Urinary bladder (tissue), 4 donors: ENCODE results near the gene NADSYN1. TPM values are rescaled to one million over a fixed set of nuclear protein-coding genes. Genes with fewer than 3 reads are reported as not detected.

Source experiments
- DNase-seq: peaks from one replicate; pipeline ENCODE4 v3.0.0-alpha.2; 2015; ENCODE audit errors: extremely low spot score
- H3K27ac ChIP-seq: one replicate; pipeline ENCODE4 v1.5.1; 2013; ENCODE audit warnings: low read depth, mild to moderate bottlenecking, moderate library complexity
- H3K36me3 ChIP-seq: one replicate; pipeline ENCODE4 v1.6.1; 2013; ENCODE audit warnings: mild to moderate bottlenecking, moderate library complexity; ENCODE audit not compliant: insufficient read depth
- H3K4me1 ChIP-seq: one replicate; pipeline ENCODE4 v1.6.1; 2013; ENCODE audit warnings: mild to moderate bottlenecking, moderate library complexity; ENCODE audit not compliant: insufficient read depth
- H3K4me3 ChIP-seq: one replicate; pipeline ENCODE4 v1.5.1; 2013; ENCODE audit warnings: low read depth, low read length
- WGBS: extraction: QIAGEN DNeasy Blood & Tissue Kit; methylation state at CpG from one replicate; pipeline ENCODE4 v1.1.7; 2013; 5-methylcytosine and 5-hydroxymethylcytosine counted together
- polyA plus RNA-seq: library from polyadenylated mRNA; stranded (reverse); fragments of 200-250 nt; gene quantifications from one replicate; pipeline ENCODE4 v1.2.3, GENCODE V29; 2013
- total RNA-seq: library from RNA; depleted of rRNA; stranded (reverse); fragments of >200 nt; gene quantifications from one replicate; pipeline ENCODE4 v1.2.3, GENCODE V29; 2014
- donor health status: healthy with polysubstance abuse.
- donor health status: healthy.

NADSYN1 gene
- total and polyA plus RNA-seq, 2 donors, result 47.8 to 59.3 TPM

DNA sequence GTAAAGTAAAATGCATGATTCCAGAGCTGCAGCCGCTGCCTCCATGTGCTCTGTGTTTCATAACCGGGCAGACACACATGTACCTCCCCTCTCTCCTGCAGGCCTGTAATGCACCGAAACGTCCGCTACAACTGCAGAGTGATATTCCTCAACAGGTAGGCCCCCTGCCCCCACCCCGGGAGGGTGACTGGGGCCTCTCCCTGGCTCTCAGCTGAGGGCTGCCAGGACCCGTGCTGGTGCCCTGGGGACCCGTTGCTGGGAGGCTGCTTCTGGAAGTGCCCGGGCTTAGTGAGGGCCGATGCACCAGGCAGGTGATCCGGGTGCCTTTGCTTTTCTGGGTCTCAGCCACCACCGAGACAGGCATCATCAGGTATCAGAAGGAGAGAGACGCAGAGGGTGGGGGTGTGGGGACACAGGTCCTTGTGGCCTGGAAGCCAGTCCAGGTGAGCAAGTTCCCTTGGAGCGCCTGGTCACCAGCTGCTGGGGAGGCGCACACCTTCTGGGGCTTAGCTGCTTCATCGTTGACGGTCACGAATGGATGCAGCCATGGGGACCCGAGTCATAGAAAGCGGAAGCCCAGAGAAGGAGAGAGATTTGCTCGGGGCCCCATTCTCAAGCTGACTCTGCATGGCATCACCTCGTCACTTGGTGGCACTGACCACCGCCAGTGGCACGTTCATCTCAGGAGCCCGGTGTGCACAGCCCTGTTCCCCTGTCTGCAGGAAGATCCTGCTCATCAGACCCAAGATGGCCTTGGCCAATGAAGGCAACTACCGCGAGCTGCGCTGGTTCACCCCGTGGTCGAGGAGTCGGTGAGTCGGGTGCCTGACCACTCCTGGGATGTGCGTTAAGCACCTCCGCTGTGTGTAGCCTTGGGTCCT lies 10.6 kb downstream of the NADSYN1 start:
- no peaks in the 10 kb centered on the region for H3K36me3 ChIP-seq
- no peak for DNase-seq
- WGBS, result 93% methylated on average over 34 of the region's 34 CpGs

DNA sequence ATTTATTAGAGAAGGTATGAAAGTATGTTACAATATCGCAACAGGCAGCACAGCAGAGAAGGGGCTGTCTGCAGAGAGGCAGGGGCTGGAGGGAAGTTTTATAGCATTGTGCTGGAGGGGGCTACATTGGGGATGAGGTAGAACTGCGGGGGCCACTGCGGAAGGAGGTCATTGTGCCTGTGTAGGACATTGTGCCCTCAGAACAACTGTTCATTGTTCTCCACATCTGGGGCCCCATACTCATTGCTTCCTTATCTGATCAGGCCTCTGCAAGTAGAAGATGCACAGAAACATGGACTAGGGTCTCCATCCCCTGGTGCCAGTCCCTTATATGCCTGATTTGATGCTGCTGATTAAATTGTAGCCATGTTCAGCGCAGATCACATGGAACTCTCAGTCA lies 12.1 kb downstream of the NADSYN1 start:
- Histone ChIP-seq H3K27ac (no peak overlapping the region), H3K4me3 (no peak overlapping the region), H3K36me3 (no peaks in the 10 kb centered on the region), H3K4me1 (no peaks in the 10 kb centered on the region)
- no peak for DNase-seq
- WGBS, result 98% methylated on average over 4 of the region's 4 CpGs

More for the DNA sequence above, 10.6 kb downstream of the NADSYN1 start:
- no peaks in the 10 kb centered on the region for H3K4me1 ChIP-seq
- H3K4me3 ChIP-seq, result no peak overlapping the region
- no peak overlapping the region for H3K27ac ChIP-seq

- no peak for DNase-seq
- Histone ChIP-seq H3K4me3 (no peak overlapping the region), H3K4me1 (no peaks in the 10 kb centered on the region), H3K36me3 (no peaks in the 10 kb centered on the region), H3K27ac (no peak overlapping the region)
- 89% methylated on average over 9 of the region's 9 CpGs for WGBS
Measured at GRCh38 chr11:71466358-71466757, 13.4 kb downstream of the NADSYN1 start.

DNA sequence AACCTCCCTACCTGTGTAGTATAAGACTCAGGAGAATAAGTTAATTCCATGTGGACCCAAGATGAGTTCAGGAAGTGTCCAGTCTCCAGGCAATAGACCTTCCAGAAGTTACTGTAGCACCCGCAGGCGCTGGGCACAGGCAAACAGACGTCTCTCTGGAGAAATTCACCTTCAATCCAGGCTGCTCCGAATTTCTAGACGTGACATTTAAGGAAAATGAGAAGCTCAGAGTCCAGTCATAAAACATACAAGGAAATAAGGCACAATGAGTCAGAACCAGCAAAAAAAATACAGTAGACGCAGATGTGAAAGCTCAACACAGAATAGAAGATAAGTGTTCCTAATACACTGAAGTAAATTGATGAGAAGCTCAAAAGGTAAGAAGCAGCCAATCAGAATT lies 14.2 kb downstream of the NADSYN1 start:
- Histone ChIP-seq H3K4me3 (no peak overlapping the region), H3K4me1 (no peaks in the 10 kb centered on the region), H3K27ac (no peak overlapping the region), H3K36me3 (no peaks in the 10 kb centered on the region)
- 94% methylated on average over 6 of the region's 6 CpGs for WGBS
- no peak for DNase-seq

DNA sequence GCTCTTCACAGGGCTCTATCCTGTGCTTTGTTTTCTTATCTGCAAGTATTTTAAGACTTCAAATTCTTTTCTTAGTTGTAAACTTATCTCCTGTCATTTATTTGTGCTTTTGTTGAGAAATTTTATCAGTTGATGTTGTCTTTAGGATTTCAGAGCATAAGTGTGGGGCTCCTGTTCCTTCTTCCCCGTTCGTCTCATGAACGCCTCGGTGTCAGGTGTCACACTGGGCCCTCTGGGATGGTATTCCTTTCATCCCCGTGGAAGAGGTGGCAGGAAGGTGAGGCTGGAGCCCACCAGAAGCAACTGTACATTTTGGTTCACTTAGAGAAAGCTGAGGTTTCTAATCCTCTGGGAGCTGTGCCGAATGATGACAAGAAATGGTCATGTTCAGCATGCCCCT lies 17.9 kb downstream of the NADSYN1 start:
- H3K4me3 ChIP-seq, result no peak overlapping the region
- no peak overlapping the region for H3K27ac ChIP-seq
- 52% methylated on average over 6 of the region's 6 CpGs for WGBS
- H3K36me3 ChIP-seq, result peaks cover 4% of the 10 kb centered on the region
- no peaks in the 10 kb centered on the region for H3K4me1 ChIP-seq
- DNase-seq, result no peak

DNA sequence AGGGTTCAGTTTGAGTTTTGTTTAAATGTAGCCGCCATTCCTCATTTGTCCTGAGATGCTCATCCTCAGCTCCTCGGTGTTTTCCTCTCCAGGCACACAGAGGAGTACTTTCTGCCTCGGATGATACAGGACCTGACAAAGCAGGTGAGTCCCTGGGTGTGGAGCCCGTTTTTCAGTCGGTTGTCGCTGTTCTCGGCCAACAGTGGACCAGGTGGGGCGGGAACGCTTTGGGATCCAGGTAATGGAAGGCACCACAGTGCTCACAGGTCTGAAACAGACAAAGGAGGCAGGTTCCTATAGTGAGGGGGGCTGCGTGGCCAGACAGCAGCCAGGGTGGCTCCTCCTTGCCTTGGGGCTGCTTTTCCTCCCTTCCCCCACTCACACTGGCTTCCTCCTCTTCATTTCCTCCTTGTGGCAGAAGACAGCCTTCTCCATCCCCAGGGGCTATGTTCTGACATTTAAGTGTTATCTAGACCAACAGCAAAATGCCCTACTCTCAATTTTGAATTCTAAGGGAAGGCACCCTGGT lies 19.4 kb downstream of the NADSYN1 start:
- no peaks in the 10 kb centered on the region for H3K4me1 ChIP-seq
- no peak overlapping the region for H3K27ac ChIP-seq
- no peak for DNase-seq
- H3K4me3 ChIP-seq, result no peak overlapping the region
- peaks cover 8% of the 10 kb centered on the region for H3K36me3 ChIP-seq
- 92% methylated on average over 10 of the region's 10 CpGs for WGBS

- WGBS, result 93% methylated on average over 33 of the region's 33 CpGs
- Histone ChIP-seq H3K27ac (no peak overlapping the region), H3K4me3 (no peak overlapping the region), H3K4me1 (no peaks in the 10 kb centered on the region), H3K36me3 (peaks cover 11% of the 10 kb centered on the region)
- DNase-seq, result no peak
Measured at GRCh38 chr11:71472941-71473792, 20.2 kb downstream of the NADSYN1 start.

- 98% methylated on average over 14 of the region's 14 CpGs for WGBS
- Histone ChIP-seq H3K36me3 (peaks cover 14% of the 10 kb centered on the region), H3K4me3 (no peak overlapping the region), H3K27ac (no peak overlapping the region), H3K4me1 (no peaks in the 10 kb centered on the region)
- DNase-seq, result no peak
Measured at GRCh38 chr11:71473793-71474080, 20.7 kb downstream of the NADSYN1 start.

- Histone ChIP-seq H3K4me3 (no peak overlapping the region), H3K27ac (no peak overlapping the region), H3K4me1 (no peaks in the 10 kb centered on the region), H3K36me3 (peaks cover 14% of the 10 kb centered on the region)
- WGBS, result 94% methylated on average over 27 of the region's 27 CpGs
- no peak for DNase-seq
Measured at GRCh38 chr11:71474141-71474770, 21.3 kb downstream of the NADSYN1 start.

DNA sequence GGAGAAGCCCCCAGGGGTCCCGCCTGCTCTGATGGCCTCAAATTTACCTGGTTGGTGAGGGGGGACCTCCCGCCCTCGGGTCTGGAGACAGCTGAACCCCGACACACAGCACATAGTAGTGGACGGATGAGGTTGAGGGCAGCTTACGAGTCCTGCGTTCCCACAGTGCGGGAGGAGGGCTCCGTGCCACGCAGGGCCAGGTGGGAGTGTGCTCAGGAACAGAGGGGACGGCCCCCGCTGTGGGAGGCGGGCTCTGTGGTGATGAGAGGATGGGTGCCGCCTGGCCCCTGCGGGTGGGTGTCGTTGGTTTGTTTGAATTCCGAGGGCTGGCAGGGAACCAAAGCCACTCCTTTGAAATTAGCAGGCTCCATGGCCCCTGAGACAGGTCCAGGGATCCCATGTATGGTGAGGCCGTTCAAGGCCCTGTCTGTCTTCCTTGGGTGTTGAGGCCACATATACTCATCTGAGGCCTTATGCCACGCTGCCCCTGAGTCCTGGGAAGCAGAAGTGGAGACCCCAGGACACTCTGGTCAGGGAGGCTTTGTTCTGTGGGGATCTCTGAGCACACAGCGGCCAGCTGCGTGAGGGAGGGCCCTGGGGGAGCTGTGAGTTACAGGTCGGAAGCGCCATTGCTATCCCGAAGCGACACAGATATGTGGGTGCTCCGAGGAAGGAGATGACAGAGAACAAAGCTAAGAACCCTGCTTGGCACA lies 21.9 kb downstream of the NADSYN1 start:
- WGBS, result 91% methylated on average over 26 of the region's 26 CpGs
- H3K27ac ChIP-seq, result no peak overlapping the region

DNA sequence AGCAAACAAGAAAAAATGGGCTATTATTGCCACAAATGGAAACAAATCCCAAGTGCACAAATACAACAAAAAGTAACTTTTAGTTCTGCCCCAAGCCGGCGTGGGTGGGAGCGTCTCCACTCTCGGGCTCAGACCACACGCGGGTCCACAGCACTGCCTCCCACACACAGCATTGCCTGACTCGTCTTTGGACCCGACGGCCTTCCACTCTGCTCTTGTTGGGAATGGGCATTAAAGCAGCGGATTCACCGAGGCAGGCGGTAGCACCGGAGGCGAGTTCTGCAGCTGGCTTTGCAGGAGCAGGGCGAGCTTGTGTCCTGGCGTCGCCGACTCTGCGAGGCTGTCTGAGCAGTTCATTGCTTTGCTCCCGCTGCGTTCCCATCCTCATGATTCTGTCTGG lies 23.0 kb downstream of the NADSYN1 start:
- no peaks in the 10 kb centered on the region for H3K4me1 ChIP-seq
- no peak for DNase-seq
- H3K4me3 ChIP-seq, result no peak overlapping the region
- no peak overlapping the region for H3K27ac ChIP-seq
- peaks cover 17% of the 10 kb centered on the region for H3K36me3 ChIP-seq
- 96% methylated on average over 21 of the region's 21 CpGs for WGBS

More for the DNA sequence above, 21.9 kb downstream of the NADSYN1 start:
- no peaks in the 10 kb centered on the region for H3K4me1 ChIP-seq
- H3K36me3 ChIP-seq, result peaks cover 17% of the 10 kb centered on the region
- no peak overlapping the region for H3K4me3 ChIP-seq
- no peak for DNase-seq

DNA sequence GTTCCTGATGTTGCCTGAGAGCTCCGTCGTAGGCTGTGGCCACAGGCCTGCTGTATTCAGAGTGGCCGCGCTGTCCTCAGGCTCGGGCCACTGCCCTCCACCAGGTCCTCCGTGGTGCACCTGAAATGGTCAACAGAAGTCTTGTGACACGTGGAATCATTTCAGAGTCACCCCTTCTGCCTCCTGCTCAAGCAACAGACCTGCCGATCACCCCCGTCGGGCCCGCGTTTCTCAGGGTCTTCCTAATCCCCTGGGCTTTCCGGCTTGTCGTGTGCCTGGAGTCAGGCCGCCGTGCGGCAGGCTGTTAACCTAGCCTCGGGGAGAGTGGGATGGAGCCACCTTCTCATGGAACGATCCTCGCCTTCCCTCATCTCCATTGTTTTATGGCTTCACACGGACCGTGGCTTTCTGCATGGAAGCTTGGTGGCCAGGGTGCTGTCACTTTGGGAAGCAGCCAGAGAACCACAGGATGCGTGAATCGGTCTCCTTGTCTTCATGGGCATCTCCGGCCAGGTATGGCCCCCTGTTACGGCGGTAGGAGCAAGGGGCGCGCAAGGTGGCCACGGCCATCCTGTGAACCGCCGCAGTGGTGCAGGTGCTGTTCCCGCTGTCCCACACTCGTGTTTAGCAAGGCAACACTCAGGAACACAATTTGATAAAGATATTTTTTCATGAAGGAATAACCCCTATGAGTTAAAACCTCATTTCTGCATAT lies 24.1 kb downstream of the NADSYN1 start:
- Histone ChIP-seq H3K4me3 (no peak overlapping the region), H3K36me3 (peaks cover 17% of the 10 kb centered on the region), H3K4me1 (no peaks in the 10 kb centered on the region), H3K27ac (no peak overlapping the region)
- WGBS, result 87% methylated on average over 34 of the region's 34 CpGs
- DNase-seq, result no peak
